H9 (cell line): ENCODE data around the gene VTA1. TPM values are rescaled to one million over a fixed set of nuclear protein-coding genes. Genes with fewer than 3 reads are reported as not detected.

Source experiments
- DNase-seq: peaks from one replicate; pipeline ENCODE4 v3.0.0-alpha.2; 2017
- H2AFZ ChIP-seq: one replicate; pipeline ENCODE4 v1.6.1; 2013; ENCODE audit warnings: mild to moderate bottlenecking, low read length, control low read depth, moderate library complexity
- H2AK5ac ChIP-seq: 2 replicates; pipeline ENCODE4 v1.6.1; 2013; ENCODE audit warnings: low read length, control low read depth, mixed read lengths; ENCODE audit not compliant: insufficient read length
- H2BK120ac ChIP-seq: one replicate; pipeline ENCODE4 v1.6.1; 2013; ENCODE audit warnings: low read depth, mild to moderate bottlenecking, low read length, control low read depth, inconsistent platforms; ENCODE audit not compliant: poor library complexity, severe bottlenecking
- H2BK12ac ChIP-seq: 2 replicates; pipeline ENCODE4 v1.6.1; 2013; ENCODE audit warnings: low read length, control low read depth, mixed read lengths, low read depth; ENCODE audit not compliant: insufficient read length
- H2BK15ac ChIP-seq: 2 replicates; pipeline ENCODE4 v1.6.1; 2013; ENCODE audit warnings: low read depth, low read length, control low read depth
- H2BK20ac ChIP-seq: one replicate; pipeline ENCODE4 v1.6.1; 2013; ENCODE audit warnings: low read depth, mild to moderate bottlenecking, low read length, control low read depth, inconsistent platforms; ENCODE audit not compliant: poor library complexity, severe bottlenecking
- H2BK5ac ChIP-seq: 2 replicates; pipeline ENCODE4 v1.6.1; 2013; ENCODE audit warnings: low read length, control low read depth, mixed read lengths; ENCODE audit not compliant: insufficient read length
- H3K14ac ChIP-seq: 2 replicates; pipeline ENCODE4 v1.6.1; 2013; ENCODE audit warnings: low read length, control low read depth; ENCODE audit not compliant: insufficient read depth
- H3K18ac ChIP-seq: 2 replicates; pipeline ENCODE4 v1.6.1; 2013; ENCODE audit warnings: low read depth, mild to moderate bottlenecking, mixed read lengths, low read length, control low read depth; ENCODE audit not compliant: insufficient read length
- H3K23ac ChIP-seq: 2 replicates; pipeline ENCODE4 v1.6.1; 2013; ENCODE audit warnings: low read length, control low read depth, mixed read lengths, low read depth; ENCODE audit not compliant: insufficient read length
- H3K23me2 ChIP-seq: 2 replicates; pipeline ENCODE4 v1.6.1; 2013; ENCODE audit warnings: low read depth, mild to moderate bottlenecking, mixed read lengths, low read length, control low read depth; ENCODE audit not compliant: insufficient read length, poor library complexity, severe bottlenecking
- H3K27ac ChIP-seq: 2 replicates; pipeline ENCODE4 v1.5.1; 2013; ENCODE audit warnings: low read length, control low read depth, mixed read lengths, low read depth; ENCODE audit not compliant: insufficient read length
- H3K27me3 ChIP-seq: 2 replicates; pipeline ENCODE4 v1.6.1; 2013; ENCODE audit warnings: low read length, control low read depth, inconsistent platforms; ENCODE audit not compliant: insufficient read depth
- H3K4ac ChIP-seq: 2 replicates; pipeline ENCODE4 v1.6.1; 2013; ENCODE audit warnings: low read depth, mild to moderate bottlenecking, control low read depth, inconsistent platforms, low read length, moderate library complexity
- H3K4me1 ChIP-seq: 2 replicates; pipeline ENCODE4 v1.6.1; 2013; ENCODE audit warnings: low read length, control low read depth, inconsistent platforms; ENCODE audit not compliant: insufficient read depth
- H3K4me2 ChIP-seq: 2 replicates; pipeline ENCODE4 v1.6.1; 2013; ENCODE audit warnings: low read length, control low read depth, mixed read lengths; ENCODE audit not compliant: insufficient read length, insufficient read depth
- H3K56ac ChIP-seq: 2 replicates; pipeline ENCODE4 v1.6.1; 2013; ENCODE audit warnings: low read depth, mild to moderate bottlenecking, mixed read lengths, low read length, control low read depth; ENCODE audit not compliant: insufficient read length
- H3K79me1 ChIP-seq: 2 replicates; pipeline ENCODE4 v1.6.1; 2013; ENCODE audit warnings: low read depth, mild to moderate bottlenecking, moderate library complexity, low read length, control low read depth, inconsistent platforms; ENCODE audit not compliant: insufficient read depth, poor library complexity, severe bottlenecking
- H3K79me2 ChIP-seq: 2 replicates; pipeline ENCODE4 v1.6.1; 2013; ENCODE audit warnings: low read length, control low read depth, inconsistent platforms; ENCODE audit not compliant: insufficient read depth
- H3K9ac ChIP-seq: 2 replicates; pipeline ENCODE4 v1.6.1; 2013; ENCODE audit warnings: low read length, control low read depth, mixed read lengths; ENCODE audit not compliant: insufficient read length; ENCODE audit errors: extremely low read depth
- H3K9me3 ChIP-seq: one replicate; pipeline ENCODE4 v1.6.1; 2013; ENCODE audit warnings: low read depth, low read length, inconsistent platforms; ENCODE audit not compliant: control insufficient read depth
- H3T11ph ChIP-seq: one replicate; pipeline ENCODE4 v1.6.1; 2013; ENCODE audit warnings: mild to moderate bottlenecking, low read length, control low read depth, inconsistent platforms
- H4K20me1 ChIP-seq: one replicate; pipeline ENCODE4 v1.6.1; 2013; ENCODE audit not compliant: control insufficient read depth, insufficient read length, insufficient read depth
- H4K5ac ChIP-seq: 2 replicates; pipeline ENCODE4 v1.6.1; 2013; ENCODE audit warnings: low read depth, mild to moderate bottlenecking, mixed read lengths, low read length, control low read depth; ENCODE audit not compliant: insufficient read length
- H4K8ac ChIP-seq: replicated peaks from 2 replicates; pipeline ENCODE4 v1.6.1; 2013; ENCODE audit warnings: low read length, control low read depth, mixed read lengths, low read depth; ENCODE audit not compliant: insufficient read length
- H4K91ac ChIP-seq: 2 replicates; pipeline ENCODE4 v1.6.1; 2013; ENCODE audit warnings: low read depth, mild to moderate bottlenecking, moderate library complexity, mixed read lengths, low read length, control low read depth; ENCODE audit not compliant: insufficient read length
- H3K27ac Mint-ChIP-seq, 3 experiments: 2 replicates in 2 of 3; 3 replicates in 1 of 3; pipeline ENCODE4 v1.8.0; 2020 to 2021; ENCODE audit warnings: mixed read lengths in 3 of 3, mild to moderate bottlenecking in 1 of 3, moderate library complexity in 1 of 3
- H3K27me3 Mint-ChIP-seq: 2 replicates; pipeline ENCODE4 v1.8.0; 2021; ENCODE audit warnings: low read depth, mild to moderate bottlenecking, moderate library complexity, mixed read lengths
- H3K36me3 Mint-ChIP-seq, 3 experiments: 2 replicates in 2 of 3; 3 replicates in 1 of 3; pipeline ENCODE4 v1.8.0; 2020 to 2021; ENCODE audit warnings: low read depth in 3 of 3, mixed read lengths in 3 of 3; ENCODE audit not compliant: insufficient read depth in 1 of 3
- H3K4me1 Mint-ChIP-seq, 2 experiments: 2 replicates each; pipeline ENCODE4 v1.8.0; 2020; ENCODE audit warnings: mixed read lengths in 2 of 2
- H3K4me3 Mint-ChIP-seq, 2 experiments: 2 replicates in 1 of 2; 3 replicates in 1 of 2; pipeline ENCODE4 v1.8.0; 2020 to 2021; ENCODE audit warnings: mild to moderate bottlenecking in 2 of 2, mixed read lengths in 2 of 2, moderate library complexity in 1 of 2
- H3K9me3 Mint-ChIP-seq, 2 experiments: 2 replicates in 1 of 2; 3 replicates in 1 of 2; pipeline ENCODE4 v1.8.0; 2020; ENCODE audit warnings: mild to moderate bottlenecking in 2 of 2, mixed read lengths in 2 of 2, moderate library complexity in 1 of 2
- WGBS: extraction: QIAGEN DNeasy Blood & Tissue Kit; methylation state at CpG from one replicate; pipeline ENCODE4 v1.1.7; 2013; ENCODE audit warnings: missing lambda C conversion rate, low lambda C conversion rate, mixed read lengths; ENCODE audit not compliant: insufficient read length; ENCODE audit errors: extremely low coverage; 5-methylcytosine and 5-hydroxymethylcytosine counted together
- total RNA-seq: library from RNA; stranded (reverse); gene quantifications from 2 replicates; pipeline ENCODE4 v1.2.1, GENCODE V29; 2021
- TF ChIP-seq, protein P1 (sequence below): fragments of 200-600 bp; sonication (generic); conservative IDR thresholded peaks from 3 replicates; pipeline ENCODE4 v1.8.0; 2021; ENCODE audit warnings: antibody characterized with exemption, mild to moderate bottlenecking

VTA1 gene
- total RNA-seq, 1 experiment from 2014 or later: 63.1 TPM

DNA sequence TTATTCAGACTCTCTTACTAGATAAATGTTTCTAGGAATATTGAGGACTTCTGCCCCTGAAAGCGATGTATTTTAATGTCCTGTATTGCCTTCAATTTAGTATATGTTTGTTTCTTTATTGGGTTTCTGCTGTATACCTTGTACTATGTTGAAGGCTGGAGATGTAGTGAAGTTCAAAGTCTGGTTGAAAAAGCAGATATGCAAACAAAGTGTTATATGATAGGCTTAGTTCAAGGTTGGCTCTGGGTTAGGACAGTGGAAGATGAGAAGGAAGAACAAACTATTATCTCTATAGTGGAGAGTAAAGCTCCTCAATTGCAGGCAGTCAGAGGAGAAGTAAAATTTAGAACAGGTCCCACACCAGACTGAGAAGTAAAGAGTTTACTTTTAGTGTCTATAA, 118.4 kb downstream of the VTA1 start:
- no peaks in the 10 kb centered on the region for H3K4me1 Mint-ChIP-seq
- no peak overlapping the region for H3K4me3 Mint-ChIP-seq
- H4K8ac ChIP-seq: no peak overlapping the region

More for the DNA sequence above, 118.4 kb downstream of the VTA1 start:
- H3K23ac ChIP-seq: no peak overlapping the region
- WGBS: no CpG with 5 or more reads among the region's 1 CpG
- no peak for DNase-seq
- no peak overlapping the region for H3T11ph ChIP-seq
- no peak overlapping the region for H2BK5ac ChIP-seq
- H2AK5ac ChIP-seq: no peak overlapping the region
- no peak overlapping the region for H3K56ac ChIP-seq
- Mint-ChIP-seq H3K27me3 (no peaks in the 10 kb centered on the region), H3K27ac (no peak overlapping the region), H3K9me3 (no peaks in the 10 kb centered on the region), H3K36me3 (no peaks in the 10 kb centered on the region)
- H3K27ac ChIP-seq: no peak overlapping the region
- H2BK120ac ChIP-seq: no peak overlapping the region
- no peak overlapping the region for H3K9ac ChIP-seq
- no peak overlapping the region for H2BK15ac ChIP-seq
- no peak overlapping the region for H3K18ac ChIP-seq
- H3K27me3 ChIP-seq: no peaks in the 10 kb centered on the region
- TF ChIP-seq, protein P1, sequence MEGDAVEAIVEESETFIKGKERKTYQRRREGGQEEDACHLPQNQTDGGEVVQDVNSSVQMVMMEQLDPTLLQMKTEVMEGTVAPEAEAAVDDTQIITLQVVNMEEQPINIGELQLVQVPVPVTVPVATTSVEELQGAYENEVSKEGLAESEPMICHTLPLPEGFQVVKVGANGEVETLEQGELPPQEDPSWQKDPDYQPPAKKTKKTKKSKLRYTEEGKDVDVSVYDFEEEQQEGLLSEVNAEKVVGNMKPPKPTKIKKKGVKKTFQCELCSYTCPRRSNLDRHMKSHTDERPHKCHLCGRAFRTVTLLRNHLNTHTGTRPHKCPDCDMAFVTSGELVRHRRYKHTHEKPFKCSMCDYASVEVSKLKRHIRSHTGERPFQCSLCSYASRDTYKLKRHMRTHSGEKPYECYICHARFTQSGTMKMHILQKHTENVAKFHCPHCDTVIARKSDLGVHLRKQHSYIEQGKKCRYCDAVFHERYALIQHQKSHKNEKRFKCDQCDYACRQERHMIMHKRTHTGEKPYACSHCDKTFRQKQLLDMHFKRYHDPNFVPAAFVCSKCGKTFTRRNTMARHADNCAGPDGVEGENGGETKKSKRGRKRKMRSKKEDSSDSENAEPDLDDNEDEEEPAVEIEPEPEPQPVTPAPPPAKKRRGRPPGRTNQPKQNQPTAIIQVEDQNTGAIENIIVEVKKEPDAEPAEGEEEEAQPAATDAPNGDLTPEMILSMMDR: no peak
- no peak overlapping the region for H3K14ac ChIP-seq
- H2BK20ac ChIP-seq: no peak overlapping the region
- no peak overlapping the region for H3K4me2 ChIP-seq
- no peaks in the 10 kb centered on the region for H3K79me1 ChIP-seq
- no peak overlapping the region for H4K91ac ChIP-seq
- H3K23me2 ChIP-seq: no peaks in the 10 kb centered on the region
- no peak overlapping the region for H2AFZ ChIP-seq
- H4K20me1 ChIP-seq: no peaks in the 10 kb centered on the region
- no peaks in the 10 kb centered on the region for H3K79me2 ChIP-seq
- H4K5ac ChIP-seq: no peak overlapping the region
- no peak overlapping the region for H3K4ac ChIP-seq
- H3K9me3 ChIP-seq: no peaks in the 10 kb centered on the region
- no peak overlapping the region for H2BK12ac ChIP-seq
- no peaks in the 10 kb centered on the region for H3K4me1 ChIP-seq
